GM23338 (cell line): ENCODE measurements around the gene ITGAV. TPM values are rescaled to one million over a fixed set of nuclear protein-coding genes. Genes with fewer than 3 reads are reported as not detected.

Experiments
- ATAC-seq: fragments of 200-7000 bp; cut with Tn5 transposase; 3 replicates; pipeline ENCODE4 v1.9.1; 2020
- DNase-seq: peaks from one replicate; pipeline ENCODE4 v3.0.0-alpha.2; 2015; ENCODE audit warnings: low spot score
- H2AFZ ChIP-seq: fragments of 200-600 bp; sonication (generic); 2 replicates; pipeline ENCODE4 v1.8.0; 2016; ENCODE audit warnings: antibody characterized with exemption, mild to moderate bottlenecking, moderate library complexity
- H3F3A ChIP-seq: fragments of 200-600 bp; sonication (generic); replicated peaks from 2 replicates; pipeline ENCODE4 v1.8.0; 2017; ENCODE audit warnings: antibody characterized with exemption, mixed run types, low read depth
- H3K27ac ChIP-seq: fragments of 200-600 bp; sonication (generic); 2 replicates; pipeline ENCODE4 v1.6.1; 2016; ENCODE audit warnings: low read depth
- H3K27me3 ChIP-seq: fragments of 200-600 bp; sonication (generic); 2 replicates; pipeline ENCODE4 v1.8.0; 2016; ENCODE audit warnings: mild to moderate bottlenecking, mixed run types, moderate library complexity; ENCODE audit not compliant: insufficient read depth
- H3K36me3 ChIP-seq: fragments of 200-600 bp; sonication (generic); 2 replicates; pipeline ENCODE4 v1.8.0; 2016; ENCODE audit warnings: mild to moderate bottlenecking; ENCODE audit not compliant: insufficient read depth
- H3K4me1 ChIP-seq: fragments of 200-600 bp; sonication (generic); 2 replicates; pipeline ENCODE4 v1.8.0; 2016; ENCODE audit warnings: mild to moderate bottlenecking, moderate library complexity; ENCODE audit not compliant: insufficient read depth
- H3K4me2 ChIP-seq: fragments of 200-600 bp; sonication (generic); 2 replicates; pipeline ENCODE4 v1.7.1; 2017; ENCODE audit warnings: mixed run types
- H3K4me3 ChIP-seq: fragments of 200-600 bp; sonication (generic); 2 replicates; pipeline ENCODE4 v1.6.1; 2016; ENCODE audit warnings: mixed run types
- H3K79me2 ChIP-seq: fragments of 200-600 bp; sonication (generic); replicated peaks from 2 replicates; pipeline ENCODE4 v1.8.0; 2017; ENCODE audit warnings: mild to moderate bottlenecking; ENCODE audit not compliant: insufficient read depth
- H3K9me2 ChIP-seq: fragments of 200-600 bp; sonication (generic); 2 replicates; pipeline ENCODE4 v1.8.0; 2017; ENCODE audit not compliant: insufficient read depth
- H4K20me1 ChIP-seq: fragments of 200-600 bp; sonication (generic); replicated peaks from 2 replicates; pipeline ENCODE4 v1.8.0; 2017; ENCODE audit warnings: mild to moderate bottlenecking; ENCODE audit not compliant: insufficient read depth
- H3K27ac Mint-ChIP-seq: 2 replicates; pipeline ENCODE4 v1.8.0; 2020; ENCODE audit warnings: inconsistent platforms, mild to moderate bottlenecking, moderate library complexity, mixed read lengths
- H3K27me3 Mint-ChIP-seq: 3 replicates; pipeline ENCODE4 v1.8.0; 2022; ENCODE audit warnings: low read depth, mild to moderate bottlenecking, moderate library complexity, mixed read lengths, inconsistent platforms; ENCODE audit not compliant: insufficient read depth, poor library complexity
- H3K36me3 Mint-ChIP-seq: 3 replicates; pipeline ENCODE4 v1.8.0; 2021; ENCODE audit warnings: low read depth, mild to moderate bottlenecking, inconsistent platforms, moderate library complexity, mixed read lengths
- H3K4me1 Mint-ChIP-seq: 3 replicates; pipeline ENCODE4 v1.8.0; 2020; ENCODE audit warnings: mild to moderate bottlenecking, inconsistent platforms, mixed read lengths
- H3K4me3 Mint-ChIP-seq: 3 replicates; pipeline ENCODE4 v1.8.0; 2021; ENCODE audit warnings: moderate library complexity, mild to moderate bottlenecking, inconsistent platforms, mixed read lengths
- H3K9me3 Mint-ChIP-seq: 3 replicates; pipeline ENCODE4 v1.8.0; 2020; ENCODE audit warnings: moderate library complexity, mild to moderate bottlenecking, inconsistent platforms, mixed read lengths
- CREB1 ChIP-seq: fragments of 250-450 bp; sonication (Bioruptor Pico); IDR thresholded peaks from 2 replicates; pipeline ENCODE4 v1.5.0; 2020; ENCODE audit warnings: low read depth, mild to moderate bottlenecking, moderate library complexity
- EZH2phosphoT487 ChIP-seq: fragments of 200-600 bp; sonication (generic); IDR thresholded peaks from one replicate; pipeline ENCODE4 v1.8.1; 2018; ENCODE audit warnings: antibody characterized with exemption; ENCODE audit not compliant: unreplicated experiment
- JUNB ChIP-seq: IDR thresholded peaks from one replicate; pipeline ENCODE4 v1.6.1; 2016; ENCODE audit warnings: antibody characterized with exemption; ENCODE audit not compliant: unreplicated experiment
- NANOG ChIP-seq: IDR thresholded peaks from 2 replicates; pipeline ENCODE4 v1.6.1; 2016; ENCODE audit warnings: antibody characterized with exemption, borderline replicate concordance
- POLR2AphosphoS5 ChIP-seq: IDR thresholded peaks from 2 replicates; pipeline ENCODE4 v1.6.1; 2016; ENCODE audit warnings: antibody characterized with exemption, low read depth
- STAT1 ChIP-seq: IDR thresholded peaks from one replicate; pipeline ENCODE4 v1.6.1; 2016; ENCODE audit warnings: antibody characterized with exemption; ENCODE audit not compliant: unreplicated experiment
- ZNF114 ChIP-seq: fragments of 250-450 bp; sonication (Bioruptor Pico); IDR thresholded peaks from 2 replicates; pipeline ENCODE4 v1.5.0; 2020; ENCODE audit warnings: mild to moderate bottlenecking, moderate library complexity
- ZNF331 ChIP-seq: fragments of 250-450 bp; sonication (Bioruptor Pico); IDR thresholded peaks from 2 replicates; pipeline ENCODE4 v1.5.0; 2020; ENCODE audit warnings: low read depth, mild to moderate bottlenecking, moderate library complexity
- polyA plus RNA-seq: library from polyadenylated mRNA; unstranded; fragments of >200 nt; fragmentation: Nextera tagmentation; extraction: Ambion mirVana; gene quantifications from 2 replicates; pipeline ENCODE4 v1.2.1, GENCODE V29; 2016
- total RNA-seq: library from RNA; depleted of rRNA; stranded (reverse); fragments of >200 nt; shearing (Covaris generic); gene quantifications from 2 replicates; pipeline ENCODE4 v1.2.3, GENCODE V29; 2014
- TF ChIP-seq, protein P1 (sequence below): IDR thresholded peaks from 2 replicates; pipeline ENCODE4 v1.6.1; 2016; ENCODE audit warnings: antibody characterized with exemption
- TF ChIP-seq, protein P2 (sequence below): fragments of 250-450 bp; sonication (Bioruptor Pico); IDR thresholded peaks from 2 replicates; pipeline ENCODE4 v1.5.0; 2020; ENCODE audit warnings: mild to moderate bottlenecking, moderate library complexity
- TF ChIP-seq, protein P3 (sequence below): IDR thresholded peaks from one replicate; pipeline ENCODE4 v1.6.1; 2018; ENCODE audit warnings: antibody characterized with exemption; ENCODE audit not compliant: unreplicated experiment

Gene ITGAV
- total and polyA plus RNA-seq, 2 experiments from 2014 or later: 9.1 to 56.5 TPM

DNA sequence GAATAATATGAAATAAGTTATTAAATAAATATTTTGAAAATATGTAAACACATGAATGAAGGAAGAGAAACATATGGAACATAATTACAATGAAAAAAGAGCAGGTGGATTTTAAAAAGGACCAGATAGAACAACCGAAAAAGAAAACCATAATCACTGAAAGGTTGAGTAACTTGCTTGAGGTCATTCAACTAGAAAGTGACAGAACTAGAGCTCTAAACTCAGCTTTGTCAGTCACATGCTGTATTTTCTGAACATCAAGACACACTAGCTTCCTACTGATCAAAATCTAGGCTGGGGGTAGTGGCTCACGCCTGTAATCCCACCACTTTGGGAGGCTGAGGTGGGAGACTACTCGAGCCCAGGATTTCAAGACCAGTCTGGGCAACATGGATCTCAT, 30.0 kb upstream of the ITGAV start (continued):
- TF ChIP-seq, protein P1, sequence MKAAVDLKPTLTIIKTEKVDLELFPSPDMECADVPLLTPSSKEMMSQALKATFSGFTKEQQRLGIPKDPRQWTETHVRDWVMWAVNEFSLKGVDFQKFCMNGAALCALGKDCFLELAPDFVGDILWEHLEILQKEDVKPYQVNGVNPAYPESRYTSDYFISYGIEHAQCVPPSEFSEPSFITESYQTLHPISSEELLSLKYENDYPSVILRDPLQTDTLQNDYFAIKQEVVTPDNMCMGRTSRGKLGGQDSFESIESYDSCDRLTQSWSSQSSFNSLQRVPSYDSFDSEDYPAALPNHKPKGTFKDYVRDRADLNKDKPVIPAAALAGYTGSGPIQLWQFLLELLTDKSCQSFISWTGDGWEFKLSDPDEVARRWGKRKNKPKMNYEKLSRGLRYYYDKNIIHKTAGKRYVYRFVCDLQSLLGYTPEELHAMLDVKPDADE: no peak
- TF ChIP-seq NANOG (no peak), ZNF331 (no peak), EZH2phosphoT487 (no peak), JUNB (no peak), ZNF114 (no peak), CREB1 (CRISPR knock-in tag) (no peak)

DNA sequence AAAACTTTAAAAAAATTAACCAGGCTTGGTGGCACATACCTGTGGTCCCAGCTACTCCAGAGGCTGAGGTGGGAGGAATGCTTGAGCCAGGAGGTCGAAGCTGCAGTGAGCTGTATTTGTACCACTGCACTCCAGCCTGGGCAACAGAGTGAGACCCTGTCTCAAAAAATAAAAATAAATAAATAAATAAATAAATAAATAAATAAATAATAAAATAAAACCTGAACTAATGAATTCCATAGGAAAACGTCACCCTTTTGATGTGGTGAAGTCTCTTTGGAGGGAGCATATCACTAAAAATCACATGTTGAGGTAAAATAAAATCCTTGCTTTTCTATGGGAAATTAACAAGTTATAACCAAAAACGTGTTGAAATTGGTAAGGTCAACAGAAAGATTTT, 29.6 kb upstream of the ITGAV start:
- Mint-ChIP-seq H3K36me3 (peaks cover 5% of the 10 kb centered on the region; the same call in 1 of the 3 replicates), H3K9me3 (peaks cover 8% of the 10 kb centered on the region; the same call in 2 of the 3 replicates), H3K4me1 (peaks cover 7% of the 10 kb centered on the region; the same call in 2 of the 3 replicates), H3K27me3 (peaks cover 4% of the 10 kb centered on the region), H3K27ac (no peak overlapping the region), H3K4me3 (no peak overlapping the region)
- Histone ChIP-seq H3K4me1 (peaks cover 5% of the 10 kb centered on the region), H2AFZ (no peak overlapping the region), H3K9me2 (no peaks in the 10 kb centered on the region), H3F3A (no peaks in the 10 kb centered on the region), H4K20me1 (no peaks in the 10 kb centered on the region), H3K4me2 (no peak overlapping the region), H3K79me2 (no peaks in the 10 kb centered on the region), H3K4me3 (no peak overlapping the region), H3K36me3 (no peaks in the 10 kb centered on the region), H3K27ac (no peak overlapping the region), H3K27me3 (no peaks in the 10 kb centered on the region)
- DNase-seq (no peak), ATAC-seq (no peak)
- TF ChIP-seq, protein P2, sequence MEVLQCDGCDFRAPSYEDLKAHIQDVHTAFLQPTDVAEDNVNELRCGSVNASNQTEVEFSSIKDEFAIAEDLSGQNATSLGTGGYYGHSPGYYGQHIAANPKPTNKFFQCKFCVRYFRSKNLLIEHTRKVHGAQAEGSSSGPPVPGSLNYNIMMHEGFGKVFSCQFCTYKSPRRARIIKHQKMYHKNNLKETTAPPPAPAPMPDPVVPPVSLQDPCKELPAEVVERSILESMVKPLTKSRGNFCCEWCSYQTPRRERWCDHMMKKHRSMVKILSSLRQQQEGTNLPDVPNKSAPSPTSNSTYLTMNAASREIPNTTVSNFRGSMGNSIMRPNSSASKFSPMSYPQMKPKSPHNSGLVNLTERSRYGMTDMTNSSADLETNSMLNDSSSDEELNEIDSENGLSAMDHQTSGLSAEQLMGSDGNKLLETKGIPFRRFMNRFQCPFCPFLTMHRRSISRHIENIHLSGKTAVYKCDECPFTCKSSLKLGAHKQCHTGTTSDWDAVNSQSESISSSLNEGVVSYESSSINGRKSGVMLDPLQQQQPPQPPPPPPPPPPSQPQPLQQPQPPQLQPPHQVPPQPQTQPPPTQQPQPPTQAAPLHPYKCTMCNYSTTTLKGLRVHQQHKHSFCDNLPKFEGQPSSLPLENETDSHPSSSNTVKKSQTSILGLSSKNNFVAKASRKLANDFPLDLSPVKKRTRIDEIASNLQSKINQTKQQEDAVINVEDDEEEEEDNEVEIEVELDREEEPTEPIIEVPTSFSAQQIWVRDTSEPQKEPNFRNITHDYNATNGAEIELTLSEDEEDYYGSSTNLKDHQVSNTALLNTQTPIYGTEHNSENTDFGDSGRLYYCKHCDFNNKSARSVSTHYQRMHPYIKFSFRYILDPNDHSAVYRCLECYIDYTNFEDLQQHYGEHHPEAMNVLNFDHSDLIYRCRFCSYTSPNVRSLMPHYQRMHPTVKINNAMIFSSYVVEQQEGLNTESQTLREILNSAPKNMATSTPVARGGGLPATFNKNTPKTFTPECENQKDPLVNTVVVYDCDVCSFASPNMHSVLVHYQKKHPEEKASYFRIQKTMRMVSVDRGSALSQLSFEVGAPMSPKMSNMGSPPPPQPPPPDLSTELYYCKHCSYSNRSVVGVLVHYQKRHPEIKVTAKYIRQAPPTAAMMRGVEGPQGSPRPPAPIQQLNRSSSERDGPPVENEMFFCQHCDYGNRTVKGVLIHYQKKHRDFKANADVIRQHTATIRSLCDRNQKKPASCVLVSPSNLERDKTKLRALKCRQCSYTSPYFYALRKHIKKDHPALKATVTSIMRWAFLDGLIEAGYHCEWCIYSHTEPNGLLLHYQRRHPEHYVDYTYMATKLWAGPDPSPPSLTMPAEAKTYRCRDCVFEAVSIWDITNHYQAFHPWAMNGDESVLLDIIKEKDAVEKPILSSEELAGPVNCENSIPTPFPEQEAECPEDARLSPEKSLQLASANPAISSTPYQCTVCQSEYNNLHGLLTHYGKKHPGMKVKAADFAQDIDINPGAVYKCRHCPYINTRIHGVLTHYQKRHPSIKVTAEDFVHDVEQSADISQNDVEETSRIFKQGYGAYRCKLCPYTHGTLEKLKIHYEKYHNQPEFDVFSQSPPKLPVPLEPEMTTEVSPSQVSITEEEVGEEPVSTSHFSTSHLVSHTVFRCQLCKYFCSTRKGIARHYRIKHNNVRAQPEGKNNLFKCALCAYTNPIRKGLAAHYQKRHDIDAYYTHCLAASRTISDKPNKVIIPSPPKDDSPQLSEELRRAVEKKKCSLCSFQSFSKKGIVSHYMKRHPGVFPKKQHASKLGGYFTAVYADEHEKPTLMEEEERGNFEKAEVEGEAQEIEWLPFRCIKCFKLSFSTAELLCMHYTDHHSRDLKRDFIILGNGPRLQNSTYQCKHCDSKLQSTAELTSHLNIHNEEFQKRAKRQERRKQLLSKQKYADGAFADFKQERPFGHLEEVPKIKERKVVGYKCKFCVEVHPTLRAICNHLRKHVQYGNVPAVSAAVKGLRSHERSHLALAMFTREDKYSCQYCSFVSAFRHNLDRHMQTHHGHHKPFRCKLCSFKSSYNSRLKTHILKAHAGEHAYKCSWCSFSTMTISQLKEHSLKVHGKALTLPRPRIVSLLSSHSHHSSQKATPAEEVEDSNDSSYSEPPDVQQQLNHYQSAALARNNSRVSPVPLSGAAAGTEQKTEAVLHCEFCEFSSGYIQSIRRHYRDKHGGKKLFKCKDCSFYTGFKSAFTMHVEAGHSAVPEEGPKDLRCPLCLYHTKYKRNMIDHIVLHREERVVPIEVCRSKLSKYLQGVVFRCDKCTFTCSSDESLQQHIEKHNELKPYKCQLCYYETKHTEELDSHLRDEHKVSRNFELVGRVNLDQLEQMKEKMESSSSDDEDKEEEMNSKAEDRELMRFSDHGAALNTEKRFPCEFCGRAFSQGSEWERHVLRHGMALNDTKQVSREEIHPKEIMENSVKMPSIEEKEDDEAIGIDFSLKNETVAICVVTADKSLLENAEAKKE (CRISPR knock-in tag): no peak
- no peak for TF ChIP-seq POLR2AphosphoS5
- TF ChIP-seq ZNF331: no peak
- no peak for TF ChIP-seq CREB1 (CRISPR knock-in tag)
- TF ChIP-seq, protein P3, sequence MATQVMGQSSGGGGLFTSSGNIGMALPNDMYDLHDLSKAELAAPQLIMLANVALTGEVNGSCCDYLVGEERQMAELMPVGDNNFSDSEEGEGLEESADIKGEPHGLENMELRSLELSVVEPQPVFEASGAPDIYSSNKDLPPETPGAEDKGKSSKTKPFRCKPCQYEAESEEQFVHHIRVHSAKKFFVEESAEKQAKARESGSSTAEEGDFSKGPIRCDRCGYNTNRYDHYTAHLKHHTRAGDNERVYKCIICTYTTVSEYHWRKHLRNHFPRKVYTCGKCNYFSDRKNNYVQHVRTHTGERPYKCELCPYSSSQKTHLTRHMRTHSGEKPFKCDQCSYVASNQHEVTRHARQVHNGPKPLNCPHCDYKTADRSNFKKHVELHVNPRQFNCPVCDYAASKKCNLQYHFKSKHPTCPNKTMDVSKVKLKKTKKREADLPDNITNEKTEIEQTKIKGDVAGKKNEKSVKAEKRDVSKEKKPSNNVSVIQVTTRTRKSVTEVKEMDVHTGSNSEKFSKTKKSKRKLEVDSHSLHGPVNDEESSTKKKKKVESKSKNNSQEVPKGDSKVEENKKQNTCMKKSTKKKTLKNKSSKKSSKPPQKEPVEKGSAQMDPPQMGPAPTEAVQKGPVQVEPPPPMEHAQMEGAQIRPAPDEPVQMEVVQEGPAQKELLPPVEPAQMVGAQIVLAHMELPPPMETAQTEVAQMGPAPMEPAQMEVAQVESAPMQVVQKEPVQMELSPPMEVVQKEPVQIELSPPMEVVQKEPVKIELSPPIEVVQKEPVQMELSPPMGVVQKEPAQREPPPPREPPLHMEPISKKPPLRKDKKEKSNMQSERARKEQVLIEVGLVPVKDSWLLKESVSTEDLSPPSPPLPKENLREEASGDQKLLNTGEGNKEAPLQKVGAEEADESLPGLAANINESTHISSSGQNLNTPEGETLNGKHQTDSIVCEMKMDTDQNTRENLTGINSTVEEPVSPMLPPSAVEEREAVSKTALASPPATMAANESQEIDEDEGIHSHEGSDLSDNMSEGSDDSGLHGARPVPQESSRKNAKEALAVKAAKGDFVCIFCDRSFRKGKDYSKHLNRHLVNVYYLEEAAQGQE: no peak
- TF ChIP-seq STAT1: no peak
- TF ChIP-seq EZH2phosphoT487: no peak
- TF ChIP-seq JUNB: no peak
- TF ChIP-seq, protein P1: no peak
- TF ChIP-seq NANOG: no peak
